Loucy (cell line): ENCODE results near the gene L2HGDH.
"Not testable (repeated sequence)": the region's sequence is repeated elsewhere in the genome, so short reads cannot be mapped to it uniquely, and the experiment has no call there.

Experiments
- H2AFZ ChIP-seq: fragments of 200-600 bp; sonication (generic); 2 replicates; pipeline ENCODE4 v1.6.0; 2016; ENCODE audit warnings: antibody characterized with exemption, mild to moderate bottlenecking, low read length, moderate library complexity
- H3F3A ChIP-seq: fragments of 200-600 bp; 2 replicates; pipeline ENCODE4 v1.6.0; 2016; ENCODE audit warnings: antibody characterized with exemption, low read depth, mild to moderate bottlenecking
- H3K27me3 ChIP-seq: fragments of 200-600 bp; sonication (generic); 2 replicates; pipeline ENCODE4 v1.6.1; 2014; ENCODE audit warnings: low read length, mild to moderate bottlenecking; ENCODE audit not compliant: insufficient read depth, poor library complexity, severe bottlenecking
- H3K36me3 ChIP-seq: fragments of 200-600 bp; sonication (generic); 2 replicates; pipeline ENCODE4 v1.6.1; 2016; ENCODE audit warnings: low read length; ENCODE audit not compliant: insufficient read depth
- H3K4me1 ChIP-seq: fragments of 200-600 bp; sonication (generic); 2 replicates; pipeline ENCODE4 v1.5.1; 2014; ENCODE audit warnings: low read length, mild to moderate bottlenecking; ENCODE audit not compliant: insufficient read depth, poor library complexity, severe bottlenecking
- H3K4me2 ChIP-seq: fragments of 200-600 bp; sonication (generic); 2 replicates; pipeline ENCODE4 v1.6.0; 2014; ENCODE audit warnings: antibody characterized with exemption, low read length, low read depth, mild to moderate bottlenecking; ENCODE audit not compliant: poor library complexity, severe bottlenecking
- H3K4me3 ChIP-seq: fragments of 200-600 bp; sonication (generic); 2 replicates; pipeline ENCODE4 v1.5.1; 2014; ENCODE audit warnings: low read length, mild to moderate bottlenecking, mixed read lengths; ENCODE audit not compliant: poor library complexity, severe bottlenecking
- H3K79me2 ChIP-seq: fragments of 200-600 bp; sonication (generic); 2 replicates; pipeline ENCODE4 v1.6.1; 2014; ENCODE audit warnings: low read length; ENCODE audit not compliant: insufficient read depth
- H3K9ac ChIP-seq: fragments of 200-600 bp; sonication (generic); 2 replicates; pipeline ENCODE4 v1.6.0; 2014; ENCODE audit warnings: mild to moderate bottlenecking, low read depth, low read length, moderate library complexity; ENCODE audit not compliant: poor library complexity, severe bottlenecking
- H3K9me2 ChIP-seq: fragments of 200-600 bp; sonication (generic); replicated peaks from 2 replicates; pipeline ENCODE4 v1.6.1; 2016; ENCODE audit warnings: low read depth, low read length, mixed read lengths
- H3K9me3 ChIP-seq: fragments of 200-600 bp; sonication (generic); 2 replicates; pipeline ENCODE4 v1.6.1; 2014; ENCODE audit warnings: mild to moderate bottlenecking, antibody characterized with exemption, low read length, low read depth; ENCODE audit not compliant: insufficient read depth
- H4K20me1 ChIP-seq: fragments of 200-600 bp; sonication (generic); 2 replicates; pipeline ENCODE4 v1.6.0; 2014; ENCODE audit warnings: antibody characterized with exemption, low read length, mild to moderate bottlenecking; ENCODE audit not compliant: insufficient read depth, poor library complexity, severe bottlenecking
- CTCF ChIP-seq: fragments of 200-600 bp; sonication (generic); conservative IDR thresholded peaks from 2 replicates; pipeline ENCODE4 v1.5.1; 2014; ENCODE audit warnings: mild to moderate bottlenecking, antibody characterized with exemption, low read length
- EZH2phosphoT487 ChIP-seq: fragments of 200-600 bp; IDR thresholded peaks from 2 replicates; pipeline ENCODE4 v1.6.1; 2018; ENCODE audit warnings: antibody characterized with exemption, mild to moderate bottlenecking, moderate library complexity, borderline replicate concordance

The L2HGDH gene

DNA sequence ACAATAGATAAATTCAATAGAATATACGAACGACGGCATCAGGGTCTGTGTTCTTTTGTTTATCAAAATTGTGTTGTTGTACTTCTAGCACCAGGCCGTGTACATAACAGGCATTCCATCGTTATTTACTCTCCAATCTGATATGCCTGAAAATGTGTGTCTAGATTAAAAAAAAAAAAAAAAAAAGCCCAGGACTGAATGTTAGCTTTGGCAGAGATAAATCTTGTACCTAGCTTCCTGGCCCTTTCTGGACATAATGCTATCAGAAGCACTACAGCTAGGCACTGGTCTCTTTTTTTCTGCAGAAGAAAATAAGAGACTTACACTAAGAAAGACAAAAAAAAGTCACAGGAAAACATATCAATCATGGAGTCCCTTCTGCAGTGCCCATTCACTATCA lies 47.6 kb upstream of the L2HGDH start:
- no peak overlapping the region for H3K4me3 ChIP-seq
- H3K9ac ChIP-seq: no peak overlapping the region
- no peaks in the 10 kb centered on the region for H3K36me3 ChIP-seq
- H3K4me2 ChIP-seq: no peak overlapping the region
- H3K9me2 ChIP-seq: no peaks in the 10 kb centered on the region
- H2AFZ ChIP-seq: no peak overlapping the region
- no peaks in the 10 kb centered on the region for H3K9me3 ChIP-seq
- H3K4me1 ChIP-seq: peaks cover 23% of the 10 kb centered on the region
- H3F3A ChIP-seq: peaks cover 9% of the 10 kb centered on the region
- H3K79me2 ChIP-seq: no peaks in the 10 kb centered on the region
- TF ChIP-seq CTCF: no peak
- TF ChIP-seq EZH2phosphoT487: no peak
- H4K20me1 ChIP-seq: no peaks in the 10 kb centered on the region
- no peaks in the 10 kb centered on the region for H3K27me3 ChIP-seq

DNA sequence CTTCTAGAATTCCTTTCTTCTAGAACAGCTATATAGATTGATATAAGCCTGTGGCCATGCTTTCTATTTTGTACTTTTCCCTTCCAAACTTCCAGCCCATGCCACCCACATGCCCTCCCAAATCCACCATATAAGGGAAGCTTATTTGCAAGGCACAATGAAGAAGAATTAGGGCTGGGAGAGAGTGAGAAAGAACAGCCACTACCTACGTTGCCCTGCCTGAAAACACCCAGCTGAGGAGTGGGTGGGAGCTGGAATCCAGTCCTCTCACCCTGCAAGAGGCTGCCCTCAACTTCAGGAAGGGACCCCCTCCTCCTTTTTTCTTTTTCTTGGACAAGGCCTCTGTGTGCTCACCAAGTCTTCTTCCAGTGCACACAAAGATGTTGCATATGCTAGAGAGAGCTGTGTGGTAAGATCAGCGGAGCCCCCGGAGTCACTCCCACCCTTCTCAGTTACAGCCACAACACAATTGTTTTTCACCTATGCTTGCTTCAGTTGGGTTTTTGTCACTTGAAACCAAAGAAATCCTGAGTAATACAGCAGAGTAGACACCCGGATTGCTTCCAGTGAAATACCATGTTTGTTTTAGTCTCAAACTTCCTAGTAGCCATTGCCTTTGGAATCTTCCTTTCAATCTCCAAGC lies 45.8 kb upstream of the L2HGDH start:
- no peaks in the 10 kb centered on the region for H3K79me2 ChIP-seq
- H3K27me3 ChIP-seq: no peaks in the 10 kb centered on the region
- peaks cover 1% of the 10 kb centered on the region; the same call in 1 of the 2 replicates for H3F3A ChIP-seq
- no peak overlapping the region for H3K4me3 ChIP-seq
- no peaks in the 10 kb centered on the region for H4K20me1 ChIP-seq
- H3K4me2 ChIP-seq: no peak overlapping the region
- H3K9me2 ChIP-seq: no peaks in the 10 kb centered on the region
- no peaks in the 10 kb centered on the region for H3K9me3 ChIP-seq
- H3K36me3 ChIP-seq: no peaks in the 10 kb centered on the region
- no peak overlapping the region for H2AFZ ChIP-seq
- no peak overlapping the region for H3K9ac ChIP-seq
- no peak for TF ChIP-seq CTCF
- no peak for TF ChIP-seq EZH2phosphoT487
- peaks cover 10% of the 10 kb centered on the region for H3K4me1 ChIP-seq

DNA sequence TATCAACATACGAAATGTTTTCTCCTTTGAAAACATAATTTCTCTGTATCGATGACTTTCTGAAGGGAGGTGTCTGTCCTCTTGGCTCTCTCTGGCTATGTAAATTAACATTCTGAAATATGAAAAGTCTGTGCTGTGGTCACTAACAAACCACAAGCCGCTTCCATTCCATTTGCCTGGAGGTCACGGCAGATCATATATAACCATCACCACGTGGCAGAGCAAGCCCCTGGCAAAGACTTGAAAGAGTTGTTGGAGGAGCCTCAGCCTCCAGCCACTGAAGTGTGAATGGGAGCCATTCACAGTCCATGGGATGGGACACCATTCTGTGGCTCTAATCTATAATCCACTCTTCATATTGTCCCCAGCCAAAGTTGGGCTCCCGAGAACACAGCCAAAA lies 45.1 kb upstream of the L2HGDH start:
- Histone ChIP-seq H3K9me3 (no peaks in the 10 kb centered on the region), H3K9ac (no peak overlapping the region), H3K4me1 (peaks cover 10% of the 10 kb centered on the region), H3K4me3 (no peak overlapping the region), H3K79me2 (no peaks in the 10 kb centered on the region), H4K20me1 (no peaks in the 10 kb centered on the region), H3K27me3 (no peaks in the 10 kb centered on the region), H3F3A (no peaks in the 10 kb centered on the region), H2AFZ (no peak overlapping the region), H3K36me3 (no peaks in the 10 kb centered on the region), H3K9me2 (no peaks in the 10 kb centered on the region), H3K4me2 (no peak overlapping the region)
- no peak for TF ChIP-seq CTCF
- no peak for TF ChIP-seq EZH2phosphoT487

GRCh38 chr14:50356283-50356682 lies 44.3 kb upstream of the L2HGDH start:
- H3K9me3 ChIP-seq, H3K79me2 ChIP-seq, H3K4me3 ChIP-seq, H3K9ac ChIP-seq, H3K27me3 ChIP-seq, H3F3A ChIP-seq, H3K36me3 ChIP-seq, H3K4me2 ChIP-seq, H4K20me1 ChIP-seq, H3K9me2 ChIP-seq, H2AFZ ChIP-seq, H3K4me1 ChIP-seq: not testable (repeated sequence)
